Endodermal cell (in vitro differentiated cells): Measurements from ENCODE around the gene GGPS1. TPM values are rescaled to one million over a fixed set of nuclear protein-coding genes. Genes with fewer than 3 reads are reported as not detected.

Source experiments
- DNase-seq: peaks from one replicate; pipeline ENCODE4 v3.0.0-alpha.2; 2017
- H3K27ac ChIP-seq: 2 replicates; pipeline ENCODE4 v1.5.1; 2013; ENCODE audit warnings: mild to moderate bottlenecking, low read depth, low read length, moderate library complexity
- H3K27me3 ChIP-seq: 2 replicates; pipeline ENCODE4 v1.6.1; 2013; ENCODE audit warnings: mild to moderate bottlenecking, low read length, moderate library complexity; ENCODE audit not compliant: insufficient read depth, control insufficient read depth, poor library complexity, severe bottlenecking
- H3K36me3 ChIP-seq: 2 replicates; pipeline ENCODE4 v1.7.0; 2013; ENCODE audit warnings: mild to moderate bottlenecking, low read length, moderate library complexity; ENCODE audit not compliant: control insufficient read depth, insufficient read depth
- H3K4me1 ChIP-seq: one replicate; pipeline ENCODE4 v1.7.0; 2013; ENCODE audit warnings: low read length; ENCODE audit not compliant: control insufficient read depth, insufficient read depth
- H3K4me3 ChIP-seq: 2 replicates; pipeline ENCODE4 v1.5.1; 2013; ENCODE audit warnings: mild to moderate bottlenecking, low read length, moderate library complexity
- H3K9ac ChIP-seq: 2 replicates; pipeline ENCODE4 v1.6.1; 2013; ENCODE audit warnings: mild to moderate bottlenecking, low read length, moderate library complexity; ENCODE audit not compliant: poor library complexity, severe bottlenecking; ENCODE audit errors: extremely low read depth
- H3K9me3 ChIP-seq: 2 replicates; pipeline ENCODE4 v1.6.1; 2013; ENCODE audit warnings: mild to moderate bottlenecking, low read length, moderate library complexity; ENCODE audit not compliant: control insufficient read depth
- H3K27ac Mint-ChIP-seq: 2 replicates; pipeline ENCODE4 v1.8.0; 2020; ENCODE audit warnings: mixed read lengths
- H3K27me3 Mint-ChIP-seq: 2 replicates; pipeline ENCODE4 v1.8.0; 2021; ENCODE audit warnings: mild to moderate bottlenecking, mixed read lengths; ENCODE audit not compliant: insufficient read depth
- H3K36me3 Mint-ChIP-seq: 2 replicates; pipeline ENCODE4 v1.8.0; 2020; ENCODE audit warnings: low read depth, mixed read lengths
- H3K4me1 Mint-ChIP-seq: 2 replicates; pipeline ENCODE4 v1.8.0; 2020; ENCODE audit warnings: mixed read lengths
- H3K4me3 Mint-ChIP-seq: 2 replicates; pipeline ENCODE4 v1.8.0; 2020; ENCODE audit warnings: mild to moderate bottlenecking, moderate library complexity, mixed read lengths
- H3K9me3 Mint-ChIP-seq: 2 replicates; pipeline ENCODE4 v1.8.0; 2020; ENCODE audit warnings: mild to moderate bottlenecking, mixed read lengths
- WGBS, 2 experiments: methylation state at CpG; one replicate each; pipeline versions ENCODE4 v1.1.5 to v1.1.7; 2013; ENCODE audit warnings: missing lambda C conversion rate in 2 of 2, mixed read lengths in 1 of 2; ENCODE audit not compliant: insufficient coverage in 1 of 2, insufficient read length in 1 of 2; 5-methylcytosine and 5-hydroxymethylcytosine counted together
- total RNA-seq, 2 donors: library from RNA; stranded (reverse); fragmentation: NEBNext Ultra II Directional in 1 of 2; extraction: Animal tissue kit (Norgen Biotek cat#: 25700) in 1 of 2; gene quantifications; 2 replicates in 1 of 2; 3 replicates in 1 of 2; pipeline ENCODE4 v1.2.1, GENCODE V29; 2021
- TF ChIP-seq, protein P1 (sequence below): fragments of 200-600 bp; sonication (generic); conservative IDR thresholded peaks from 2 replicates; pipeline ENCODE4 v1.5.0; 2021; ENCODE audit warnings: antibody characterized with exemption, mild to moderate bottlenecking

Gene GGPS1
- total RNA-seq, 2 donors from 2014 or later, result 56.3 to 64.6 TPM

DNA sequence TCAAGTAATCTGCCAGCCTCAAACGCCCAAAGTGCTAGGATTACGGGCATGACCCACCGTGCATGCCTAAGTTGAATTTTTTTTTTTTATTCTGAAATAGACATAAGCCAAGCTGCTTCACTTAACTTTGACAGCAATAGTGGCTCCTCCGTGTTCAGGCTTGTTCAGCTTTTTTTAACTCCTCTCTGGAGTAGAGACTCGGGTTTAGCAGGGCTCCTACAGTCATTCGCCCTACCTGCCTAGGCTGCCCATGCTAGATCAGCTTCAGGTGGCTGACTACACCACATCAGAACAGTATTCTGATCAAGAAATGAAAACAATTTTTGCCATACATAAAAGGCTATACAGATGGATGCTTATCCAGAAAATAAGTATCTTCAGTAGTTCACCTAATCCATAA, 15.1 kb upstream of the GGPS1 start:
- no peak overlapping the region for H3K27ac Mint-ChIP-seq
- Histone ChIP-seq H3K4me3 (no peak overlapping the region), H3K27me3 (no peaks in the 10 kb centered on the region), H3K9ac (no peak overlapping the region), H3K36me3 (peaks cover 33% of the 10 kb centered on the region), H3K9me3 (no peaks in the 10 kb centered on the region), H3K4me1 (no peaks in the 10 kb centered on the region), H3K27ac (no peak overlapping the region)
- no peaks in the 10 kb centered on the region for H3K27me3 Mint-ChIP-seq
- DNase-seq, result no peak
- H3K9me3 Mint-ChIP-seq, result peaks cover 5% of the 10 kb centered on the region
- H3K36me3 Mint-ChIP-seq, result peaks cover 28% of the 10 kb centered on the region
- H3K4me1 Mint-ChIP-seq, result peaks cover 15% of the 10 kb centered on the region
- no peak overlapping the region for H3K4me3 Mint-ChIP-seq
- TF ChIP-seq, protein P1, sequence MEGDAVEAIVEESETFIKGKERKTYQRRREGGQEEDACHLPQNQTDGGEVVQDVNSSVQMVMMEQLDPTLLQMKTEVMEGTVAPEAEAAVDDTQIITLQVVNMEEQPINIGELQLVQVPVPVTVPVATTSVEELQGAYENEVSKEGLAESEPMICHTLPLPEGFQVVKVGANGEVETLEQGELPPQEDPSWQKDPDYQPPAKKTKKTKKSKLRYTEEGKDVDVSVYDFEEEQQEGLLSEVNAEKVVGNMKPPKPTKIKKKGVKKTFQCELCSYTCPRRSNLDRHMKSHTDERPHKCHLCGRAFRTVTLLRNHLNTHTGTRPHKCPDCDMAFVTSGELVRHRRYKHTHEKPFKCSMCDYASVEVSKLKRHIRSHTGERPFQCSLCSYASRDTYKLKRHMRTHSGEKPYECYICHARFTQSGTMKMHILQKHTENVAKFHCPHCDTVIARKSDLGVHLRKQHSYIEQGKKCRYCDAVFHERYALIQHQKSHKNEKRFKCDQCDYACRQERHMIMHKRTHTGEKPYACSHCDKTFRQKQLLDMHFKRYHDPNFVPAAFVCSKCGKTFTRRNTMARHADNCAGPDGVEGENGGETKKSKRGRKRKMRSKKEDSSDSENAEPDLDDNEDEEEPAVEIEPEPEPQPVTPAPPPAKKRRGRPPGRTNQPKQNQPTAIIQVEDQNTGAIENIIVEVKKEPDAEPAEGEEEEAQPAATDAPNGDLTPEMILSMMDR, result no peak
- 92 to 95% methylated on average over 6 of the region's 6 CpGs for WGBS, 2 experiments

DNA sequence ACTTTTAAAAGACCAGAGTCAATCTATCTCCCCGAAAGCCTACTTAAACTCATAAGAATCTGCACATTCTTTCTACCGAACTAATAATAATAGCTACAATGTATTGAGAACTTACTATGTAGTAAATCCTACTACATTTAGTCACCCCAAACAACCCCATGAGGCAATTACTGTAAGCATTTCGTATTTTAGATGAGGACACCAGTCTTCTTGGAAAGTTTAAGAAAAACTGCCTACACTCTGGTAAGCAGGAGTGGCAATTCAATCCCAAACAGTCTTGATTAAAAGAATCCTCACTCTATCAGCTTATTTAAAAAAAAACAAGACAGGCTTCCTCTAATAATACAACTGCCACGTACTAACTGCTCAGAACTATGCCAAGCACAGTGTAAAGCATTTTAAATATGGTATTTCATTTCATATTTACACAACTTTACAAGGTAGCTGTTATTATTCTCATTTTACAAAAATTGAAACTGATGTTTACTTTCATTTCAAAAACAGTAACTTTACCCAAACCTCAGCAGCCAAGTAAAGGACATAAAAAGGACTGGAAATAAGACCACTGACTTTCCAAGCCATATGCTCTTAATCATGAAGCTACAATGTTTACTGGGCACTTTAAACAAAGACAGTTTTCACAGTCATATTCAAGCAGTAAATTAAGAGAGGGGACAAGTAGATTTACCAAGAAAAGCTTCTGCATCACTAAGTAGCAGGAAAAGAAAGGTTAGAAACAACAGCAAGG, 14.3 kb upstream of the GGPS1 start:
- no peaks in the 10 kb centered on the region for H3K4me1 ChIP-seq
- Mint-ChIP-seq H3K27me3 (no peaks in the 10 kb centered on the region), H3K4me1 (peaks cover 15% of the 10 kb centered on the region), H3K9me3 (peaks cover 3% of the 10 kb centered on the region), H3K36me3 (peaks cover 34% of the 10 kb centered on the region), H3K27ac (peak overlapping the region; percentile 13), H3K4me3 (no peak overlapping the region)
- peaks cover 42% of the 10 kb centered on the region for H3K36me3 ChIP-seq
- no peak overlapping the region for H3K9ac ChIP-seq
- no peak overlapping the region for H3K4me3 ChIP-seq
- TF ChIP-seq, protein P1, result no peak
- no peaks in the 10 kb centered on the region for H3K27me3 ChIP-seq
- no peak overlapping the region for H3K27ac ChIP-seq
- WGBS, 2 experiments, result 83 to 92% methylated on average over 1 to 4 of the region's 4 CpGs
- no peak for DNase-seq
- no peaks in the 10 kb centered on the region for H3K9me3 ChIP-seq

DNA sequence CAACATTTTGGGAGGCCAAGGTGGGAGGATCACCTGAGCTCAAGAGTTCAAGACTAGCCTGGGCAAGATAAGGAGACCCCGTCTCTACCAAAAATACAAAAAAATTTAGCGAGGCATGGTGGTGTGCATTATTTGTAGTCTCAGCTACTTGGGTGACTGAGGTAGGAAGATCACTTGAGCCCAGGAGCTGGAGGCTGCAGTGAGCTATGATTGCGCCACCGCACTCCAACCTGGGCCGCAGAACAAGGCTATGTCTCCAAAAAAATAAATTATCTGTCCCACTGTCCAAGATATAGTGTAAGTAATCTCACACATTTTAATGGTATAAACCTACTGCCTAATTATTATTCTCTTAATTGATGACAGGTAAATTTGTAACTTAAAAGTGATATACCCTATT, 13.2 kb upstream of the GGPS1 start:
- H3K9ac ChIP-seq, result no peak overlapping the region
- peaks cover 46% of the 10 kb centered on the region for H3K36me3 ChIP-seq
- no peaks in the 10 kb centered on the region for H3K9me3 Mint-ChIP-seq
- H3K4me3 ChIP-seq, result no peak overlapping the region
- H3K4me3 Mint-ChIP-seq, result no peak overlapping the region
- DNase-seq, result no peak
- H3K27ac ChIP-seq, result no peak overlapping the region
- H3K4me1 Mint-ChIP-seq, result peaks cover 15% of the 10 kb centered on the region
- TF ChIP-seq, protein P1, result no peak
- peaks cover 38% of the 10 kb centered on the region for H3K36me3 Mint-ChIP-seq
- no peaks in the 10 kb centered on the region for H3K4me1 ChIP-seq
- H3K27me3 Mint-ChIP-seq, result no peaks in the 10 kb centered on the region
- 80 to 100% methylated on average over 1 to 5 of the region's 5 CpGs for WGBS, 2 experiments
- H3K9me3 ChIP-seq, result no peaks in the 10 kb centered on the region
- peak overlapping the region; percentile 26 for H3K27ac Mint-ChIP-seq
- no peaks in the 10 kb centered on the region for H3K27me3 ChIP-seq
